Inflammatory macrophage (primary cell): ENCODE data around the gene CIAO2B.
"Not testable (repeated sequence)": the region's sequence is repeated elsewhere in the genome, so short reads cannot be mapped to it uniquely, and the experiment has no call there.

Experiments used
- DNase-seq, 2 donors: peaks; one replicate each; pipeline ENCODE4 v3.0.0-alpha.2; 2020 to 2022

The CIAO2B gene

GRCh38 chr16:66955363-66956153, 21.4 kb upstream of the CIAO2B start:
- DNase-seq: not testable (repeated sequence)

GRCh38 chr16:66954097-66954659, 20.0 kb upstream of the CIAO2B start:
- peak; percentile 79 to 86 for DNase-seq

DNA sequence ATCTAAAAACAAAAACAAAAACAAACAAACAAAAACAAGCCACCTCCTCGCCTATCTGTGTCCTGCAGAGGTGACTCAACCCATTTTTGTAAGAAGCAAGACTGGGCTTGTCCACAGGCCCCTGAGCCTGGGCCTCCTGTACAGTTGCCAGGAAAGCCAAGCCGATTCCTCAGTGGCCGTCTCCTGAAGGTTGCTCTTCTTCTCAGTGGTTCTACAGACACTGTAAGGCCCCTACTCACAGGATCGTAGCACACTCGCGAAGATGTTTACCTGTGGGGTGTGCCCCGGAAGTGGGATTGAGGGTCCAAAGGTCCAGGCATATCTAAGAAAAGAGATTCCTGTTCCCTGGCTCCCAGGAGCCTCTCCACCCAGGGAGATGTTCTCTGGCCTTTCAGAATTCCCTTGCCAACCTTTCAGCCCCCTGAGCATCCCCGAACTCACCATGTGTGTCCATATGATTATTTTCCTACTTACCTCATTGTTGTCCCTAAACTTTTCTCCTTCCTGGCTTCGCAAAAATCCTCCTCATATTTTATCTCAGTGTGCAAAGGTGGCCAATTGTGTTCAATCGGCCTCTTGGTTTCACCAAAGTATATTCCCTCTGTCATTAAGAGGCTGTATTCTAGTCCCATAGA, 19.4 kb upstream of the CIAO2B start:
- no peak for DNase-seq

DNA sequence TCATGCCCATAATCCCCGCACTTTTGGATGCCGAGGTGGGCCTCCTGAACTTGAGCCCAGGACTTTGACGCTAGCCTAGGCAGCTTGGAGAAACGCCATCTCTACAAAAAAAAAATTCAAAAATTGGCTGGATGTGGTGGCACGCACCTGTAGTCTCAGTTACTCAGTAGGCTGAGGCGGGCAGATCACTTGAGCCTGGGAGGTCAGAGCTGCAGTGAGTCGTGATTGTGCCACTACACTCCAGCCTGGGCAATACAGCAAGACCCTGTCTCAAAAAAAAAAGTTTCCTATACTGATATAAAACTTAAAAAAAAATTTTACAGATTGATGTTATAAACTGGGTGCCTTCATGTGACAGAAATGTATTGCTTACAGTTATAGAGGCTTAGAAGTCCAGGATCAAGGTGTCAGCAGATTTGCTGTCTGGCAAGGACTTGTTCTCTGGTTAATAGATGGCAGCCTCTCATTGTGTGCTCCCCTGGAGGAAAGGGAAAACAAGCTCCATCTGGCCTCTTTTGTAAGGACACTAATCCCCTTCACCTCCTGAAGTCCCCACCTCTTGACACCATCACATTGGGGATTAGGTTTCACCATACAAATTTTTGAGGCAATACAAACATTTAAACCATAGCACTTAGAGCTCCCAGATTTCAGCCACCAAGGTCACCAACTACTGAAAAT, 18.4 kb upstream of the CIAO2B start:
- DNase-seq: no peak

GRCh38 chr16:66950971-66951790, 17.0 kb upstream of the CIAO2B start:
- no peak for DNase-seq

DNA sequence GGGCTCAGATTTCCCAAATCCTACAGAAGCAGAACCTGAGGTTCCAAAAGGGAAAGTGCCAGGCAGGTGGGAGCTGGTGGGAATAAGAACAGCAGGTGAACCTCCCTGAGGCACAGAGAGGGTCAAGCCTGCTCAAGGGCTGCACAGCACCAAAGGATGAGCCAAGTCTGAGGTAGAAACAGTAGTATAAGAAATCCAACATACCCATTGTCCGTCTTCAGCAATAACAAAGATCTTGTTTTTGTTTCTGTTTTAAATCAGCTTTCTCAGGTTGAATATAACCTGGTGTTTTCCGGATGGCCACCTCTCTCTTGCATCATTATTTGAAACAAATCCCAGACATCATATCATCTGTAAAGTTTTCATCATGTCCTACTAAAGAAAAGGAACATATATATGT, 16.2 kb upstream of the CIAO2B start:
- DNase-seq: no peak

DNA sequence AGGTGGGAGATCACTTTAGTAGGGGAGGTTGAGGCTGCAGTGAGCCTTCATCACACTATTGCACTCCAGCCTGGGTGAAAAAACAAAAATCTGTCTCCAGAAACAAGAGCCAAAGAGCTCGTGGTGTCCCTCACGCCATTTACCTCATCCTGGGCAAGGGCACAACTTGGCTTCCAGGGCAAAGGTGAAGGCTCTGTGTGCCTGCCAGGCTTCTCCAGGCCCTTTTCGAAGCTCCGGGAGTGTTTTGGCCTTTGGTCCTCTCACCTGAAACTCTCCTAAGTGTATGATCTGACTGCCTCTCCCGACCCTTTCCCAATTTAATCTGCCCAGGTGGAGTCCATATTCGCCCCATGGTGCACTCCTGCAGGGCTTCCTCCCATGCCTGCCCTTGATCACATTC, 15.3 kb upstream of the CIAO2B start:
- DNase-seq: no peak

DNA sequence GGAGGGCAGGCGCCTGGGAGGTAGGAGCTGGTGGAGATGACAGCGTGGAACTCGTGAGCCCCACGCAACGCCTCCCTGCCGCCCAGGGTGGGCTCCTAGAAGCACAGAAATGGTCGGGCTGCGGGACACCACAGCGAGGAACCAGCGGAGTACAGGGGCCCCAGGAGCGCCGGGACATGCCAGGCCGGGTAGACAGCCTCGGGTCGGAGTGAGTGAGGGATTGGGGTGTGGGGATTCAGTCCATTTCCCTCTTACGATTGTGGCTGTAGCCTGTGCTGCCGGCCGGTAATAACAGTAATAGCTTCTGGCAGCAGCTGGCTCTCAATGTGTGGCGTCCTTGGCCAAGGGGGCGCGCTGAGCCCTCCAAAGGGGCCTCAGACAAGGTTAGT, 14.6 kb upstream of the CIAO2B start:
- DNase-seq: no peak

GRCh38 chr16:66948134-66948836, 14.1 kb upstream of the CIAO2B start:
- no peak for DNase-seq

- DNase-seq: peak; percentile 83 to 92
These were observed 13.3 kb upstream of the CIAO2B start for GRCh38 chr16:66947302-66948065.

DNA sequence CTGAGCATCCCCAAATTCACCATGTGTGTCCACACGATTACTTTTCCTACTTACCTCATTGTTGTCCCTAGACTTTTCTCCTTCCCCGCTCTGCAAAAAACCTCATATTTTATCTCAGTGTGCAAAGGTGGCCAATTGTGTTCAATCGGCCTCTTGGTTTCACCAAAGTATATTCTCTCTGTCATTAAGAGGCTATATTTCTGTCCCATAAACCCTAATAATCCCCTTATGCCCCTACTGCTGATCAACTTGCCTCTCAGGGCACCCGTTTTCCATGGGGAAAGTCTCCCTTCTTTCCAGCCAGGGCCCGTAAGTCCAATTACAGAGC, 12.7 kb upstream of the CIAO2B start:
- DNase-seq: no peak

DNA sequence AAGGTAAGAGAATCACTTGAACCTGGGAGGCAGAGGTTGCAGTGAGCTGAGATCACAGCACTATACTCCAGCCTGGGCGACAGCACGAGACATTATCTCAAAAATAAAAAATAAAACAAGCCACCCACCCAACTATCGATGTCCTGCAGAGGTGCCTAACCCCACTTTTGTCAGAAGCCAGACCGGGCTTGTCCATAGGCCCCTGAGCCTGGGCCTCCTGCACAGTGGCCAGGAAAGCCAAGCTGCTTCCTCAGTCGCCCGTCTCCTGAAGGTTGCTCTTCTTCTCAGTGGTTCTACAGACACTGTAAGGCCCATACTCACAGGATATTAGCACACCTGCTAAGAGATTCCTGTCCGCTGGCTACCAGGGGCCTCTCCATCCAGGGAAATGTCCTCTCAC, 12.3 kb upstream of the CIAO2B start:
- no peak for DNase-seq

- DNase-seq: no peak
These were observed 11.7 kb upstream of the CIAO2B start for GRCh38 chr16:66945939-66946338.

- DNase-seq: not testable (repeated sequence)
These were observed 10.8 kb upstream of the CIAO2B start for GRCh38 chr16:66944971-66945370.

GRCh38 chr16:66944054-66944441, 9.8 kb upstream of the CIAO2B start:
- DNase-seq: no peak

DNA sequence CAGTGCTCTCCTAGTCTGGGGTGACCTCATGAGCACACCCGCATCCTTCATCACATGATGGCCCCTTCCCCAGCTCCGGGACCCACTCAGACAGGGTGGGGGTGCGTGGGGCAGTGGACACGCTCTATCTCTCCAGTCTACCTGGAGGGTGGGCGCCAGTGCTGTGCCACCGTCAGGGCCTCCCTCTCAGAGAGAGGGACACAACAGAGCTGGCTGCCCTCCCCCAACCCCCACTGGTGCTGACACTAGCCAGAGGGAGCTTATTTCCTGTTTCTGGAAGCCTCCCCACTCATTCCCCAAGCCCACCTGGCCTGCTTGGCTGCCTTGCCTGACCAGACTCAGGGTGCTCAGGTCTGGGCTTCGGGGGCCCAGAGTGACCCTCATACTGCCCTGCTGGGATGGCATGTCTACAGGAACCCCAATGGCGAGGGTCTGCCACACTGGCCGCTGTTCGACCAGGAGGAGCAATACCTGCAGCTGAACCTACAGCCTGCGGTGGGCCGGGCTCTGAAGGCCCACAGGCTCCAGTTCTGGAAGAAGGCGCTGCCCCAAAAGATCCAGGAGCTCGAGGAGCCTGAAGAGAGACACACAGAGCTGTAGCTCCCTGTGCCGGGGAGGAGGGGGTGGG, 9.3 kb upstream of the CIAO2B start:
- DNase-seq: no peak

- DNase-seq: no peak
These were observed 8.8 kb upstream of the CIAO2B start for GRCh38 chr16:66942981-66943380.

- no peak for DNase-seq
These were observed 6.0 kb upstream of the CIAO2B start for GRCh38 chr16:66940236-66940635.

- DNase-seq: no peak
These were observed 5.2 kb upstream of the CIAO2B start for GRCh38 chr16:66939366-66939765.

DNA sequence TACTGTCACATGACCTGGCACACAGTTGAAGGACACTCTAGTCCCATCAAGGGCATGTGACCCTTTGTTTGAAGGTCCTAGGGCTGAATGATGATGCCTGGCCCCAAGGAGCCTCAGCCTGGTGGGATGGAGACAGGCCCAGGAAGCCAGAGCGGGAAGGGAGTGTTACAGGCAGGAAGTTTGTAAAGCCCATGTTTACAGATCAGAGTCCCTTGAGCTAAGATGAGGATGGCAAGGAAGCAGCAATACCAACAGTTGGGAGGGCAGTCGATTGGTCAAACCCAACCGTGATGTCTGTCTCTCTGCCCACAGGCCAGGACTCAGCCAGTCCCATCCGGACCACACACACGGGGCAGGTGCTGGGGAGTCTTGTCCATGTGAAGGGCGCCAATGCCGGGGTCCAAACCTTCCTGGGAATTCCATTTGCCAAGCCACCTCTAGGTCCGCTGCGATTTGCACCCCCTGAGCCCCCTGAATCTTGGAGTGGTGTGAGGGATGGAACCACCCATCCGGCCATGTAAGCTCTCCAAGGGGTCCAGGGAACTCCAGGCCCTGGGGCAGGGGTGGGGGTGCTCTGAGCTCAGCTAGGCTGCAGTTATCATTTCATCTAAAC, 3.6 kb upstream of the CIAO2B start:
- DNase-seq: no peak
